Fibroblast of skin of scalp (primary cell): ENCODE data around the gene NCBP3.
"Not testable (repeated sequence)": the region's sequence is repeated elsewhere in the genome, so short reads cannot be mapped to it uniquely, and the experiment has no call there.

Experiments used
- DNase-seq: peaks from one replicate; pipeline ENCODE4 v3.0.0-alpha.2; 2013

NCBP3 gene

GRCh38 chr17:3846437-3847164, 555 bp upstream of the NCBP3 start:
- DNase-seq: no peak

- no peak for DNase-seq
Observed at GRCh38 chr17:3845291-3845620, 790 bp downstream of the NCBP3 start.

GRCh38 chr17:3844556-3844955, 1.5 kb downstream of the NCBP3 start:
- not testable (repeated sequence) for DNase-seq

GRCh38 chr17:3843935-3844516, 2.0 kb downstream of the NCBP3 start:
- peak; percentile 29 for DNase-seq

GRCh38 chr17:3838206-3838605, 7.8 kb downstream of the NCBP3 start:
- DNase-seq: no peak

- DNase-seq: no peak
Observed at GRCh38 chr17:3836551-3836950, 9.5 kb downstream of the NCBP3 start.

GRCh38 chr17:3835410-3836229, 10.4 kb downstream of the NCBP3 start:
- DNase-seq: no peak

GRCh38 chr17:3834811-3835210, 11.2 kb downstream of the NCBP3 start:
- DNase-seq: no peak

GRCh38 chr17:3828852-3829232, 17.2 kb downstream of the NCBP3 start:
- no peak for DNase-seq

- peak; percentile 11 for DNase-seq
Observed at GRCh38 chr17:3828151-3828851, 17.7 kb downstream of the NCBP3 start.

GRCh38 chr17:3827124-3827773, 18.8 kb downstream of the NCBP3 start:
- DNase-seq: peak; percentile 67

- no peak for DNase-seq
Observed at GRCh38 chr17:3826191-3826590, 19.9 kb downstream of the NCBP3 start.

GRCh38 chr17:3821101-3821500, 24.9 kb downstream of the NCBP3 start:
- DNase-seq: no peak

- no peak for DNase-seq
Observed at GRCh38 chr17:3818786-3819185, 27.3 kb downstream of the NCBP3 start.

- no peak for DNase-seq
Observed at GRCh38 chr17:3817851-3818605, 28.0 kb downstream of the NCBP3 start.

- DNase-seq: no peak
Observed at GRCh38 chr17:3815925-3816324, 30.1 kb downstream of the NCBP3 start.

- no peak for DNase-seq
Observed at GRCh38 chr17:3815122-3815521, 30.9 kb downstream of the NCBP3 start.

GRCh38 chr17:3814361-3814760, 31.7 kb downstream of the NCBP3 start:
- DNase-seq: no peak

- no peak for DNase-seq
Observed at GRCh38 chr17:3813171-3813570, 32.9 kb downstream of the NCBP3 start.

GRCh38 chr17:3812771-3813170, 33.3 kb downstream of the NCBP3 start:
- no peak for DNase-seq

- DNase-seq: no peak
Observed at GRCh38 chr17:3812284-3812683, 33.8 kb downstream of the NCBP3 start.

- no peak for DNase-seq
Observed at GRCh38 chr17:3810019-3810418, 36.0 kb downstream of the NCBP3 start.
